Stimulated activated CD8-positive, alpha-beta memory T cell treated with anti-CD3 and anti-CD28 coated beads, Interleukin-7, amount 100 ng/mL, for 48 hours (primary cell): ENCODE results near the gene TXLNA.

Source experiments
- DNase-seq, 2 donors: peaks; one replicate each; pipeline ENCODE4 v3.0.0-alpha.2; 2020; ENCODE audit warnings: low read depth in 1 of 2; ENCODE audit errors: extremely low read depth in 1 of 2

Gene TXLNA

DNA sequence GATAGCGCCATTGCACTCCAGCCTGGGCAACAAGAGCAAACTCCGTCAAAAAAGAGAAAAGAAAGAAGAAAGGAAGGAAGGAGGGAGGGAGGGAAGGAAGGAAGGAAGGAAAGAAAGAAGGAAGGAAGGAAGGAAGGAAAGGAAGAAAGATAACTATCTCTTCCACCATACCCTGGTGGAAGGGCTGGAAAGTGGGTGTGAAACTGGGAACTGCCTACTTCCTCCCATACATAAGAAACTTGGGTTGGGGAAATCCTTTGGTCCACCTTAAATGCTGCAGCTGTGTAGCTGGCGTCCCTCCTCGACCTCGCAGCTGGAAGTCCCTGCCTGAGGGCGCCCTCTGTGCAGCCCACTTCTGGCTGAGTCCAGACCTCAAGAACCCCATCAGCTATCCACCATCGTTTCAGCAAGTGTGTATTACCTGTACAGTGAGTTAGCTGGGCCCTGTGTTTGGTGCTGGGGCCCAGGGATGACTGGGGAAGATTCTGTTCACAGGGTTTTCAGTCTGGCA lies 62.9 kb downstream of the TXLNA start:
- no peak for DNase-seq

DNA sequence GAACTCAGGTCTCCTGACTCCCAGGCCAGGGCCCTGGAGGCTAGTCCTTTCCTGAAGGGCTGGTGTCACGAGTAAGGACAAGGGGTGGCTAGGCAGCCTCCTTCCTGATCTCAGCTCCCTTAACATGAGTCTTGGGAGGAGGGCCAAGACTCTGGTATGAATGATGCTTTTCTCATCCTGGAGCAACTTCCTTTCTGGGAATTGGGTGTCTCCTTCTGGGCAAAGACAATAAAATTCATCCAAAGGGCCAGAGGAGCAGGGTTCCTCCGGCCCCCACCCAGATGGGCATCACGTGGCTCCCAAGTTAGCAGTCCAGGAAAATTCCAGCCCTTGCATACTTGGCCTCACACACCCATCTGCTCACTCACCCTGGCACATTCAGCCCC lies 67.4 kb downstream of the TXLNA start, which contains the start of gene FAM167B:
FAM167B (plus strand) TSS at position 335 of the 386 bp plus-strand sequence. CDS start 200 bp downstream, outside the sequence.
- no peak for DNase-seq

DNA sequence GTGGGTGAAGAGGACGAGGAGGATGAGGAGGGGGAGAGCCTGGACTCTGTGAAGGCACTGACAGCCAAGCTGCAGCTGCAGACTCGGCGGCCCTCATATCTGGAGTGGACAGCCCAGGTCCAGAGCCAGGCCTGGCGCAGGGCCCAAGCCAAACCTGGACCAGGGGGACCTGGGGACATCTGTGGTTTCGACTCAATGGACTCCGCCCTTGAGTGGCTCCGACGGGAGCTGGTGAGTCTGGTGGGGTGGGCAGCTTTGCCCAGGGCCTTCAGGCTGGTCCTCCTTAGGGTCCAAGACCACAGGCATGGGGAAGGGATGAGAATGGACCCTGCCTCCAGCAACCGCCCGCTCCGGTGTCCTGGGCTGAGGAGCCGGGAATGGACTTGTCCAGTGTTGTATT lies 68.0 kb downstream of the TXLNA start:
- DNase-seq, result no peak
